Psoas muscle (tissue), 8 donors: ENCODE measurements around the gene STAG1. TPM values are rescaled to one million over a fixed set of nuclear protein-coding genes. Genes with fewer than 3 reads are reported as not detected.

ENCODE experiments used
- ATAC-seq, 4 donors: fragments of 200-7000 bp; cut with Tn5 transposase; one replicate each; pipeline ENCODE4 v1.9.1; 2020; ENCODE audit warnings: moderate library complexity in 3 of 4, mild to moderate bottlenecking in 2 of 4
- DNase-seq, 2 donors: peaks; one replicate each; pipeline ENCODE4 v3.0.0-alpha.2; 2020
- H3K27ac ChIP-seq: fragments of 200-600 bp; one replicate; pipeline ENCODE4 v1.8.0; 2022
- H3K27me3 ChIP-seq, 3 donors: fragments of 200-600 bp in 1 of 3; one replicate each; pipeline versions ENCODE4 v1.6.1 to v1.8.0; 2013 to 2022; ENCODE audit warnings: low read length in 2 of 3, mild to moderate bottlenecking in 2 of 3, moderate library complexity in 1 of 3; ENCODE audit not compliant: insufficient read depth in 3 of 3
- H3K36me3 ChIP-seq, 2 donors: fragments of 200-600 bp in 1 of 2; one replicate each; pipeline versions ENCODE4 v1.6.1 to v1.8.0; 2013 to 2022; ENCODE audit warnings: low read depth in 1 of 2, mild to moderate bottlenecking in 1 of 2, moderate library complexity in 1 of 2; ENCODE audit not compliant: insufficient read depth in 1 of 2
- H3K4me1 ChIP-seq: fragments of 200-600 bp; one replicate; pipeline ENCODE4 v1.8.0; 2022
- H3K4me3 ChIP-seq: fragments of 200-600 bp; one replicate; pipeline ENCODE4 v1.8.0; 2022; ENCODE audit warnings: mild to moderate bottlenecking
- H3K9me3 ChIP-seq: fragments of 200-600 bp; one replicate; pipeline ENCODE4 v1.8.0; 2022
- WGBS, 3 donors: extraction: QIAGEN DNeasy Blood & Tissue Kit; methylation state at CpG; one replicate each; pipeline versions ENCODE4 v1.1.6 to v1.1.7; 2013; 5-methylcytosine and 5-hydroxymethylcytosine counted together
- intact Hi-C, 2 donors: fragments of 100-400 bp; cut with DNase I; formaldehyde crosslinking; loops; one replicate each; pipeline versions ENCODE4 v1.11.0 to v1.14.2; 2022
- polyA plus RNA-seq, 3 donors: library from polyadenylated mRNA; stranded (reverse); fragments of 200-250 nt; gene quantifications; one replicate each; pipeline ENCODE4 v1.2.3, GENCODE V29; 2013
- total RNA-seq, 4 donors: library from RNA; stranded (reverse); fragmentation: NEBNext Ultra II Directional in 2 of 4; extraction: Animal tissue kit (Norgen Biotek cat#: 25700) in 2 of 4; gene quantifications; one replicate each; pipeline versions ENCODE4 v1.2.1 to v1.2.4, GENCODE V29; 2021 to 2023
- TF ChIP-seq, protein P1 (sequence below): fragments of 200-600 bp; IDR thresholded peaks from one replicate; pipeline ENCODE4 v1.8.0; 2022; ENCODE audit warnings: antibody characterized with exemption
- donor health status: healthy with polysubstance abuse.
- donor health status: DM: no; HTN: no; CAD: no; lungs with moderate emphysema.
- donor health status: Bipolar disorder and iron deficiency.
- donor health status: healthy.
- donor health status: DM: yes; HTN: yes; CAD: no.
- donor health status: DM: no; HTN: no; CAD: no.
- donor health status: DM: no; HTN: no; CAD: no.
- donor health status: DM: yes; HTN: yes; CAD: no.

STAG1 gene
- total and polyA plus RNA-seq, 7 donors: 8.8 to 27.7 (median 19.7) TPM

DNA sequence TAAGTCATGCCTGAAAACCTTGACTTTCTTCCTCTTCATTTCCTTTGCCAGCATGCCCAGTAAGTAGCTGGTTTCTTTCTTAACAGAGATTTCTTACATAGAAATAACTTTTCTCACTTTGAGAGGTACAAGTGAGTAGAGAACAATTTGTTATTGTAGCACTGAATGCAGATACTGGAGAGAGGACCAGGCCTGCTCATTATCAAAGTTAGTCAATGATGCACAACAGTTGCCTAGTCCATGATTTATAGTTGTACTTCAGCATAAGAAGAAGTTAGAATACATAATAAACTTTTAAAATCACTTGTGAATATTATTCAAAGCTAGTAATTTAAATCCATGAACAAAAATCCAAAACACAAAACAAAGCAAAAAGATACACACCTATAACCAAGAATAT, 289.0 kb downstream of the STAG1 start:
- no peak overlapping the region for H3K27ac ChIP-seq
- H3K27me3 ChIP-seq: no peaks in the 10 kb centered on the region
- peaks cover 0 to 10% of the 10 kb centered on the region in 2 donors for H3K36me3 ChIP-seq
- no peak for DNase-seq
- no peaks in the 10 kb centered on the region for H3K4me1 ChIP-seq
- H3K4me3 ChIP-seq: no peak overlapping the region
- TF ChIP-seq, protein P1, sequence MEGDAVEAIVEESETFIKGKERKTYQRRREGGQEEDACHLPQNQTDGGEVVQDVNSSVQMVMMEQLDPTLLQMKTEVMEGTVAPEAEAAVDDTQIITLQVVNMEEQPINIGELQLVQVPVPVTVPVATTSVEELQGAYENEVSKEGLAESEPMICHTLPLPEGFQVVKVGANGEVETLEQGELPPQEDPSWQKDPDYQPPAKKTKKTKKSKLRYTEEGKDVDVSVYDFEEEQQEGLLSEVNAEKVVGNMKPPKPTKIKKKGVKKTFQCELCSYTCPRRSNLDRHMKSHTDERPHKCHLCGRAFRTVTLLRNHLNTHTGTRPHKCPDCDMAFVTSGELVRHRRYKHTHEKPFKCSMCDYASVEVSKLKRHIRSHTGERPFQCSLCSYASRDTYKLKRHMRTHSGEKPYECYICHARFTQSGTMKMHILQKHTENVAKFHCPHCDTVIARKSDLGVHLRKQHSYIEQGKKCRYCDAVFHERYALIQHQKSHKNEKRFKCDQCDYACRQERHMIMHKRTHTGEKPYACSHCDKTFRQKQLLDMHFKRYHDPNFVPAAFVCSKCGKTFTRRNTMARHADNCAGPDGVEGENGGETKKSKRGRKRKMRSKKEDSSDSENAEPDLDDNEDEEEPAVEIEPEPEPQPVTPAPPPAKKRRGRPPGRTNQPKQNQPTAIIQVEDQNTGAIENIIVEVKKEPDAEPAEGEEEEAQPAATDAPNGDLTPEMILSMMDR: no peak
- ATAC-seq: no peak
- H3K9me3 ChIP-seq: no peaks in the 10 kb centered on the region
- intact Hi-C loops: no loop called here

DNA sequence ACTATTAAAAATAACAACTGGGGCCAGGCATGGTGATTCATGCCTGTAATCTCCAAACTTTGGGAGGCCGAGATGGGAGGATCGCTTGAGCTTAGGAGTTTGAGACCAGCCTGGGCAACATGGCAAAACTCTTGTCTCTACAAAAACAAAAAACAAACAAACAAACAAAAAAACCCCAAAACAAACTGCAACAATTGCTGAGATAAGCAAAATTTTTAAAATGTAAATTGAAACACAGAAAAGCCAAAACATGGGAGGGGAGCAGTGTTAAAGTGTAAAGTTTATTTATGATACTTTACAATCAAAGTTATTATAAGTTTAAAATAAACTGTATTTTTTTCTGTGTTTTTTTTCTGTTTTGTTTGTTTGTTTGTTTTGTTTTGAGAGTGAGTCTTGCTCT, 294.4 kb downstream of the STAG1 start:
- no peaks in the 10 kb centered on the region for H3K27me3 ChIP-seq
- 98 to 100% (median 98%) methylated on average over 2 of the region's 2 CpGs for WGBS, 3 donors
- H3K27ac ChIP-seq: no peak overlapping the region
- no peaks in the 10 kb centered on the region for H3K36me3 ChIP-seq
- H3K9me3 ChIP-seq: peaks cover 15% of the 10 kb centered on the region
- no peaks in the 10 kb centered on the region for H3K4me1 ChIP-seq
- ATAC-seq: no peak
- TF ChIP-seq, protein P1: no peak
- no peak overlapping the region for H3K4me3 ChIP-seq
- intact Hi-C loops: no loop called here
- DNase-seq: no peak

DNA sequence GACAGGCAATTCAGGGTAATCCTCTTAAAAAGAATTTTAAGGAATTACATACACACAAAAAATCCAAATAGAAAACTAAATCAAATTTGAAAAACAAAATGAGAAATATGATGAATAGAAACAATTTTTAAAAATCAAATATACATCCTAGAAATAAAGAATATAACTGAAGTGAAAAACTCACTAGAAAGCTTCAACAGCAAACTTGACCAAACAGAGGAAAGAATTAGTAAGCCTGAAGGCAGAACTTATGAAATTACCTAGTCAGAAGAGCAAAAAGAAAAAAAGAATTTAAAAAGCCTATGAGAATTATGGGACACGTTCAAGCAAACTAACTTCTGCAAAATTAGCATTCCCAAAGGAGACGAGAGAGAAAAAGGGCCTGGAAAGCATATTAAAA, 296.0 kb downstream of the STAG1 start:
- Histone ChIP-seq H3K4me1 (no peaks in the 10 kb centered on the region), H3K27ac (no peak overlapping the region), H3K9me3 (peaks cover 15% of the 10 kb centered on the region), H3K36me3 (peaks cover 0 to 10% of the 10 kb centered on the region in 2 donors), H3K4me3 (no peak overlapping the region), H3K27me3 (no peaks in the 10 kb centered on the region)
- no peak for ATAC-seq
- DNase-seq: no peak
- WGBS, 3 donors: 97 to 98% (median 97%) methylated on average over 2 of the region's 2 CpGs
- TF ChIP-seq, protein P1: no peak
- intact Hi-C loops: no loop called here

DNA sequence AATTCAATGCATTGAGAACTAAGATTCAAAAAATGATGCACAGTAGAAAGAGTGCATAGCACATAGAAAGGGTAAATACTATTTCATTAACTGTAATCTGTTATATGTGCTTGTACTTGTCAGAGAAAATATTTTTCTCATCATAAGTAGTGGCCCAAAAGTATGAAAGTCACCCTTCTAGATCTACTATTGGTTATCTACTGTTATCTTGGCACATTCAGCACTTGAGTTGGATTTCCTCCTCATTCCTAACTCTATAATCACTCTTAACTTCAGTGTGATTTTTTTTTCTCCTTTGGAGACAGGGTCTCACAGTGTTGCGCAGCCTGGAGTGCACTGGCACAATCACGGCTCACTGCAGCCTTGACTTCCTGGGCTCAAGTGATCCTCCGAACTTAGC, 307.6 kb downstream of the STAG1 start:
- no peaks in the 10 kb centered on the region for H3K4me1 ChIP-seq
- H3K4me3 ChIP-seq: no peak overlapping the region
- TF ChIP-seq, protein P1: no peak
- DNase-seq (no peak), ATAC-seq (no peak)
- no peak overlapping the region for H3K27ac ChIP-seq
- WGBS, 3 donors: 95 to 98% (median 98%) methylated on average over 3 of the region's 3 CpGs
- H3K36me3 ChIP-seq: peaks cover 3 to 22% of the 10 kb centered on the region in 2 donors
- no peaks in the 10 kb centered on the region for H3K9me3 ChIP-seq
- H3K27me3 ChIP-seq: no peaks in the 10 kb centered on the region
- intact Hi-C loops: no loop called here

DNA sequence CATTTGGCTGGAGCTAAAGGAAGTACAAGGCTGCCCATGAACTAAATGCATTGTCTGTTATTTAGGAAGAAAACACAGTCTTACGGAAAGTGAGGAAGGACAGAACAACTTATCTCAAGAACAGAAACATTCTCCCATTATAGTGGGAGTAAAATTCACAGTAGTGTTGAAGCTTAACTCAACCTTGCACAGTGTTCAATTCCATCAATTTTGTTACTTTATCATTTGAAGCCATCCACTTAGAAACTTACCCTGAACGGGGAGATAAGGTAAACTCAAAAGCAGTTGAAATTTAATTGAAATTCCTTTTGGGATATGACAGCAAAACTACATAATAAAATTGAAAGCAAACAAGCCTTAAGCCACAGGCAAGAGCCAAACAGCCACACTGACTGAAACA, 315.1 kb downstream of the STAG1 start:
- ATAC-seq: no peak
- no peak for DNase-seq
- no peak overlapping the region for H3K27ac ChIP-seq
- no peak overlapping the region for H3K4me3 ChIP-seq
- H3K4me1 ChIP-seq: no peaks in the 10 kb centered on the region
- H3K9me3 ChIP-seq: no peaks in the 10 kb centered on the region
- H3K27me3 ChIP-seq: no peaks in the 10 kb centered on the region
- WGBS, 3 donors: 93 to 97% (median 96%) methylated on average over 2 of the region's 2 CpGs
- intact Hi-C loops: no loop called here
- TF ChIP-seq, protein P1: no peak
- H3K36me3 ChIP-seq: peaks cover 0 to 16% of the 10 kb centered on the region in 2 donors
